Gastroesophageal sphincter (tissue), 4 donors: Measurements from ENCODE around the gene PKHD1. TPM values are rescaled to one million over a fixed set of nuclear protein-coding genes. Genes with fewer than 3 reads are reported as not detected.

ENCODE experiments used
- ATAC-seq: fragments of 150-250 bp; one replicate; pipeline ENCODE4 v1.9.1; 2016; ENCODE audit warnings: mild to moderate bottlenecking, moderate library complexity
- H3K27ac ChIP-seq, 4 donors: fragments of 200-600 bp; sonication (generic) in 3 of 4; 1 replicate in 3 of 4; 2 replicates in 1 of 4; pipeline ENCODE4 v1.5.1; 2016 to 2019
- H3K27me3 ChIP-seq: fragments of 200-600 bp; sonication (generic); one replicate; pipeline ENCODE4 v1.5.1; 2019
- H3K36me3 ChIP-seq, 2 donors: fragments of 200-600 bp; sonication (generic); one replicate each; pipeline ENCODE4 v1.5.1; 2019; ENCODE audit warnings: control low read depth in 1 of 2
- H3K4me1 ChIP-seq, 3 donors: fragments of 200-600 bp; sonication (generic); 1 replicate in 2 of 3; 2 replicates in 1 of 3; pipeline ENCODE4 v1.5.1; 2016 to 2019; ENCODE audit warnings: control low read depth in 2 of 3
- H3K4me3 ChIP-seq, 2 donors: fragments of 200-600 bp; sonication (generic); one replicate each; pipeline ENCODE4 v1.5.1; 2019; ENCODE audit warnings: mild to moderate bottlenecking in 1 of 2, moderate library complexity in 1 of 2
- H3K9me3 ChIP-seq, 3 donors: fragments of 200-600 bp; sonication (generic); one replicate each; pipeline ENCODE4 v1.5.1; 2017 to 2019; ENCODE audit warnings: control low read depth in 2 of 3
- EP300 ChIP-seq: sonication (generic); formaldehyde crosslinking; IDR thresholded peaks from one replicate; pipeline ENCODE4 v1.6.1; 2017; ENCODE audit warnings: antibody characterized with exemption, mild to moderate bottlenecking
- POLR2A ChIP-seq, 2 donors: fragments of 450-650 bp; IDR thresholded peaks; one replicate each; pipeline ENCODE4 v1.6.1; 2017; ENCODE audit warnings: antibody characterized with exemption in 2 of 2, mild to moderate bottlenecking in 2 of 2, moderate library complexity in 1 of 2
- POLR2AphosphoS5 ChIP-seq: sonication (generic); formaldehyde crosslinking; IDR thresholded peaks from one replicate; pipeline ENCODE4 v1.6.1; 2017; ENCODE audit warnings: antibody characterized with exemption
- WGBS, 2 donors: methylation state at CpG; one replicate each; pipeline ENCODE4 v1.1.5; 2018; ENCODE audit warnings: low coverage in 1 of 2; 5-methylcytosine and 5-hydroxymethylcytosine counted together
- total RNA-seq, 4 donors: library from RNA; depleted of rRNA; stranded (reverse); fragments of >200 nt; gene quantifications; one replicate each; pipeline ENCODE4 v1.1.0, GENCODE V29; 2016
- TF ChIP-seq, protein P1 (sequence below), 4 experiments: fragments of 200-600 bp in 2 of 4; fragments of 450-650 bp in 2 of 4; sonication (generic) in 1 of 4; IDR thresholded peaks; one replicate each; pipeline ENCODE4 v1.5.1; 2017 to 2019; ENCODE audit warnings: antibody characterized with exemption in 4 of 4, mild to moderate bottlenecking in 2 of 4, moderate library complexity in 2 of 4

Gene PKHD1
- total RNA-seq, 4 donors from 2014 or later = under 0.01 TPM; not detected in 3

DNA sequence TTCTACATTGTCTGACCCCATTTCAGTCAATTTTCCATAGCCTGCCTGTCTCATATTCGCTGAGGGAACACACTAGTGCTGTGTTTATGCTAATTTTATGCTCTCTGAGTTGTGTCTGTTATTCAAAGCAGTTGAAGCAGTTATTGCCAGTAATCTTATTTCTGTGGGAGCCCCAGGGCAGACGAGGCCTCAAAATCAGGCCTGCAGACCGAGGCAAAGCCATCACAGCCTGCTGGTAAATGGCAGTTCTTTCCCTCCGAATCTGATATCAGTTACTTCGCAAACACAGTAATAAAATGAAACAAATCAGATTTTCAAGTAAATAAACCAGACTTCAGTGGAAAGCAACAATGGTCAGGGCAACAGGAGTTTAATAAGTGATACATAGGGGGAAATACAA, 508.4 kb downstream of the PKHD1 start:
- Histone ChIP-seq H3K36me3 (no peaks in the 10 kb centered on the region), H3K27ac (no peak overlapping the region), H3K4me3 (no peak overlapping the region), H3K27me3 (no peaks in the 10 kb centered on the region), H3K4me1 (no peaks in the 10 kb centered on the region), H3K9me3 (peaks cover 0 to 5% (median 0%) of the 10 kb centered on the region in 3 donors)
- no peak for ATAC-seq
- 37% methylated on average over 5 of the region's 5 CpGs; no CpG with 5 or more reads in 1 of the 2 donors for WGBS, 2 donors
- no peak for TF ChIP-seq POLR2A (IDR thresholded peaks at IDR 0.05)
- TF ChIP-seq, protein P1, sequence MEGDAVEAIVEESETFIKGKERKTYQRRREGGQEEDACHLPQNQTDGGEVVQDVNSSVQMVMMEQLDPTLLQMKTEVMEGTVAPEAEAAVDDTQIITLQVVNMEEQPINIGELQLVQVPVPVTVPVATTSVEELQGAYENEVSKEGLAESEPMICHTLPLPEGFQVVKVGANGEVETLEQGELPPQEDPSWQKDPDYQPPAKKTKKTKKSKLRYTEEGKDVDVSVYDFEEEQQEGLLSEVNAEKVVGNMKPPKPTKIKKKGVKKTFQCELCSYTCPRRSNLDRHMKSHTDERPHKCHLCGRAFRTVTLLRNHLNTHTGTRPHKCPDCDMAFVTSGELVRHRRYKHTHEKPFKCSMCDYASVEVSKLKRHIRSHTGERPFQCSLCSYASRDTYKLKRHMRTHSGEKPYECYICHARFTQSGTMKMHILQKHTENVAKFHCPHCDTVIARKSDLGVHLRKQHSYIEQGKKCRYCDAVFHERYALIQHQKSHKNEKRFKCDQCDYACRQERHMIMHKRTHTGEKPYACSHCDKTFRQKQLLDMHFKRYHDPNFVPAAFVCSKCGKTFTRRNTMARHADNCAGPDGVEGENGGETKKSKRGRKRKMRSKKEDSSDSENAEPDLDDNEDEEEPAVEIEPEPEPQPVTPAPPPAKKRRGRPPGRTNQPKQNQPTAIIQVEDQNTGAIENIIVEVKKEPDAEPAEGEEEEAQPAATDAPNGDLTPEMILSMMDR (IDR thresholded peaks at IDR 0.05) = no peak
- TF ChIP-seq POLR2AphosphoS5 = no peak
- no peak for TF ChIP-seq EP300

DNA sequence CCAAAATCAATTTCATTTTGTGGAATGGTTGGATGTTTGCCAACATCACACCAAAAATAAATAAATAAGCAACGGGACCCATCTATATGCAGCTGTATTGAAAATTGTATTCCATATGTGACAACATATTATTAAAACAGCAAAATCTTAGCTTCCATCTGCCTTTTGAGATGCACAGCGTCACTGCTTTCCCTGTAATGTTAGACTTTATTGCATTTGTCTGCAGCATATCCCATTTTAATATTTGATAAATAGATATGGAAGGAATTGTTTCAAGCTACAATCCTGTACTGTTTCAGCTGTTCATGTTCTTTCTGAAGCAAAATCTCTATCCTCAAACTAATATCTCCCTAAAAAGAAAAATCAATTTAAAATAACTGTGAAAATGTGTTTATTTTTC, 509.1 kb downstream of the PKHD1 start:
- WGBS, 2 donors = 52 to 74% methylated on average over 2 of the region's 2 CpGs

DNA sequence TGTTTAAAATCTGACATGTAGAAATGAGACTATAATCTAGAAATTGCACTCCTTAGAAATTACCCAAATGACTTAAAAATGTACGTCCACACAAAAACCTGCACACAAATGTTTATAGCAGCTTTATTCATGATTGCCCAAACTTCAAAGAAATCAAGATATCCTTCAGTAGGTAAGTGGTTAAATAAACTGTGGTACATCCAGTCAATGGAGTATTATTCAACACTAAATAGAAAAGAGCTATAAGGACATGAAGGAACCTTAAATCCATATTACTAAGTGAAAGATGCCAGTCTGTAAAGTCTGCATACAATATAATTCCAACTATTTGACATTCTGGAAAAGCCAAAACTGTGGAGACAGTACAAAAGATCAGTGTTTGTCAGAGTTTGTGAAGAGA, 513.4 kb downstream of the PKHD1 start:
- peaks cover 0 to 5% (median 0%) of the 10 kb centered on the region in 3 donors for H3K9me3 ChIP-seq
- no peak for TF ChIP-seq POLR2A (IDR thresholded peaks at IDR 0.05)
- no peak for TF ChIP-seq POLR2AphosphoS5
- no peak for TF ChIP-seq EP300
- TF ChIP-seq, protein P1 (IDR thresholded peaks at IDR 0.05) = no peak
- no peaks in the 10 kb centered on the region for H3K27me3 ChIP-seq
- no peak for ATAC-seq
- H3K36me3 ChIP-seq = no peaks in the 10 kb centered on the region
- H3K4me1 ChIP-seq = no peaks in the 10 kb centered on the region
- H3K4me3 ChIP-seq = no peak overlapping the region
- 85 to 100% methylated on average over 1 of the region's 1 CpG for WGBS, 2 donors
- H3K27ac ChIP-seq = no peak overlapping the region

More for the DNA sequence above, 509.1 kb downstream of the PKHD1 start:
- H3K36me3 ChIP-seq = no peaks in the 10 kb centered on the region
- no peak for TF ChIP-seq EP300
- no peak for TF ChIP-seq POLR2AphosphoS5
- TF ChIP-seq, protein P1 (IDR thresholded peaks at IDR 0.05) = no peak
- TF ChIP-seq POLR2A (IDR thresholded peaks at IDR 0.05) = no peak
- no peaks in the 10 kb centered on the region for H3K27me3 ChIP-seq
- no peak overlapping the region for H3K4me3 ChIP-seq
- H3K4me1 ChIP-seq = no peaks in the 10 kb centered on the region
- H3K9me3 ChIP-seq = peaks cover 0 to 5% (median 0%) of the 10 kb centered on the region in 3 donors
- H3K27ac ChIP-seq = no peak overlapping the region
- ATAC-seq = no peak

DNA sequence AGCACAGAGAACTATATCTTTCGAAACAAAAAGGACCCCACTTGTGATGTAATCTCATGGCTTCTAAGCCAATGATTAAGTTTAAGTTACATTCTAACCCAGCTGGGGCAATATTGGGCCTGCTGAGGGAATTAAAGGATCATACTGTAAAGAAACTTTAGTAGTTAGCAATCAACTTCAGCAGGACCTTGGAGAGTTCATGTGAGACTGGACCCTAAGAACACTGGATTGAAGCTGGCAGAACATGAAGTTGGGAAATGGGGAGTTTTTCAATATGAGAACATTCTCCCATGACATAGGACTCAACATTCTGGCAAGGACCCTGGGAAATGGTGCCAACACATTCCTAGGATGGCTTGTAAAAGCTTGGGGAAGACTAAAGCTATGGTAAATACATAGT, 516.2 kb downstream of the PKHD1 start:
- Histone ChIP-seq H3K4me1 (no peaks in the 10 kb centered on the region), H3K27ac (no peak overlapping the region), H3K27me3 (no peaks in the 10 kb centered on the region), H3K4me3 (no peak overlapping the region), H3K36me3 (no peaks in the 10 kb centered on the region), H3K9me3 (peaks cover 0 to 3% (median 0%) of the 10 kb centered on the region in 3 donors)
- 57 to 73% methylated on average over 1 of the region's 1 CpG for WGBS, 2 donors
- TF ChIP-seq POLR2A (IDR thresholded peaks at IDR 0.05) = no peak
- TF ChIP-seq, protein P1 (IDR thresholded peaks at IDR 0.05) = no peak
- no peak for TF ChIP-seq POLR2AphosphoS5
- TF ChIP-seq EP300 = no peak
- no peak for ATAC-seq

DNA sequence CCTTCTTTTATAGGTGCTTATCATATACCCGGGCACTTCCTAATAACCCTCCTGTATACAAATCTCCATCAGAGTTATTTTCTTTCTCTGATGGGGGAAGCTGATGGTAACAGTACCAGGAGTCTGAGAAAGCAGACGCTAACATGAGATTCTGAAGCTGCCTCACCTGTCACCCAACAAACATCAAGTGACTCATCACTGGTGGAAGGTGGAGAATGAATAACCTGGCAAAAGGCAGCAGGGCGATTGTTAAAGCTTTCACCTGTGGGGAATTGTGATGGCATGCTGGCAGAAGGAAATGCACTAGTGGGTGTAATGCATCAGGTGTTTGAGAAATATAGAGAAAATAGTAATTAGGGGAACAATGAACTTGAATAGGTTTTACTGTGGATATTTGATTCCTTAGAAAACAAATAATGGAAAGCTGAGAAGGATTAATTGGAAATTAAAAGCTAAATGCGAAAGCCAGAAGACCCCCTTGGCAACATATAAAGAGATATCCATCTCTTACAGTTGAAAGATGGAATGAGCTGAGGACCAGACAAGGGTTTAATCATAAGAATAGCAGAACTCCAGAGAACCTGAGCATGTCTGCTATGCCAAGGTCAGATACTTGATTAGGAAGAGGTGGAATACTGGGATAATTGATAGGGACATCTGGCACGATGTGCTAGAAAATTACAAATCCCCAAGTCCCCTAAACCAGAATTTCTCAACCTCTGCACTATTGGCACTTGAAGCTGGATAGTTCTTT, 517.1 kb downstream of the PKHD1 start:
- no peak overlapping the region for H3K4me3 ChIP-seq
- TF ChIP-seq POLR2AphosphoS5 = no peak
- no peak for TF ChIP-seq EP300
- TF ChIP-seq POLR2A (IDR thresholded peaks at IDR 0.05) = no peak
- TF ChIP-seq, protein P1 (IDR thresholded peaks at IDR 0.05) = no peak
- 70 to 74% methylated on average over 3 of the region's 5 CpGs for WGBS, 2 donors
- no peaks in the 10 kb centered on the region for H3K9me3 ChIP-seq
- H3K27me3 ChIP-seq = no peaks in the 10 kb centered on the region
- no peak overlapping the region for H3K27ac ChIP-seq
- H3K4me1 ChIP-seq = no peaks in the 10 kb centered on the region
- no peak for ATAC-seq
- H3K36me3 ChIP-seq = no peaks in the 10 kb centered on the region
